ENCODE data around the gene SMCP.

DNA sequence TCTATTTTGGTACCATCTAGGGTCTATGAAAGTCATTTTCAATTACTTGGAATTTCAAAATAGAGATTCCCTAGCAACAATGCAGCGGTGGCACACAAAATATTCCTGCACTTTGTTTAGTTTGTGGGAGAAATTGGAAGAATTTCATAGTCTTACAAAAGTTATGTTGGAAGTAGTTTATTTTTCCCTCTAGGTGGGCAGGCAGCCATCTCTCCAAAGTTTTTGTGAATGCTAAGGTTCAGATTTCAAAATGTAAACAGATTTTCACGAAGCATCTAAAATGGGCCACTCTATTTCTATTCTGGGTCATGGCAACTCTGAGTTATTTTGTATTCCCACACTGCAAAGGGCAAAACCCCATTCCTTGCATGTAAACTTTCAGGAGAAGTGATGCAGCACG lies 8.0 kb downstream of the SMCP start:
- TF ChIP-seq, protein P1, sequence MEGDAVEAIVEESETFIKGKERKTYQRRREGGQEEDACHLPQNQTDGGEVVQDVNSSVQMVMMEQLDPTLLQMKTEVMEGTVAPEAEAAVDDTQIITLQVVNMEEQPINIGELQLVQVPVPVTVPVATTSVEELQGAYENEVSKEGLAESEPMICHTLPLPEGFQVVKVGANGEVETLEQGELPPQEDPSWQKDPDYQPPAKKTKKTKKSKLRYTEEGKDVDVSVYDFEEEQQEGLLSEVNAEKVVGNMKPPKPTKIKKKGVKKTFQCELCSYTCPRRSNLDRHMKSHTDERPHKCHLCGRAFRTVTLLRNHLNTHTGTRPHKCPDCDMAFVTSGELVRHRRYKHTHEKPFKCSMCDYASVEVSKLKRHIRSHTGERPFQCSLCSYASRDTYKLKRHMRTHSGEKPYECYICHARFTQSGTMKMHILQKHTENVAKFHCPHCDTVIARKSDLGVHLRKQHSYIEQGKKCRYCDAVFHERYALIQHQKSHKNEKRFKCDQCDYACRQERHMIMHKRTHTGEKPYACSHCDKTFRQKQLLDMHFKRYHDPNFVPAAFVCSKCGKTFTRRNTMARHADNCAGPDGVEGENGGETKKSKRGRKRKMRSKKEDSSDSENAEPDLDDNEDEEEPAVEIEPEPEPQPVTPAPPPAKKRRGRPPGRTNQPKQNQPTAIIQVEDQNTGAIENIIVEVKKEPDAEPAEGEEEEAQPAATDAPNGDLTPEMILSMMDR (IDR thresholded peaks at IDR 0.05): no peak
- TF ChIP-seq TCF7L2 (IDR thresholded peaks at IDR 0.05; ENCODE audit: low read depth, low read length): no peak
- TF ChIP-seq POLR2AphosphoS5 (IDR thresholded peaks at IDR 0.05; ENCODE audit: low read depth, low read length): no peak
- TF ChIP-seq, protein P2, sequence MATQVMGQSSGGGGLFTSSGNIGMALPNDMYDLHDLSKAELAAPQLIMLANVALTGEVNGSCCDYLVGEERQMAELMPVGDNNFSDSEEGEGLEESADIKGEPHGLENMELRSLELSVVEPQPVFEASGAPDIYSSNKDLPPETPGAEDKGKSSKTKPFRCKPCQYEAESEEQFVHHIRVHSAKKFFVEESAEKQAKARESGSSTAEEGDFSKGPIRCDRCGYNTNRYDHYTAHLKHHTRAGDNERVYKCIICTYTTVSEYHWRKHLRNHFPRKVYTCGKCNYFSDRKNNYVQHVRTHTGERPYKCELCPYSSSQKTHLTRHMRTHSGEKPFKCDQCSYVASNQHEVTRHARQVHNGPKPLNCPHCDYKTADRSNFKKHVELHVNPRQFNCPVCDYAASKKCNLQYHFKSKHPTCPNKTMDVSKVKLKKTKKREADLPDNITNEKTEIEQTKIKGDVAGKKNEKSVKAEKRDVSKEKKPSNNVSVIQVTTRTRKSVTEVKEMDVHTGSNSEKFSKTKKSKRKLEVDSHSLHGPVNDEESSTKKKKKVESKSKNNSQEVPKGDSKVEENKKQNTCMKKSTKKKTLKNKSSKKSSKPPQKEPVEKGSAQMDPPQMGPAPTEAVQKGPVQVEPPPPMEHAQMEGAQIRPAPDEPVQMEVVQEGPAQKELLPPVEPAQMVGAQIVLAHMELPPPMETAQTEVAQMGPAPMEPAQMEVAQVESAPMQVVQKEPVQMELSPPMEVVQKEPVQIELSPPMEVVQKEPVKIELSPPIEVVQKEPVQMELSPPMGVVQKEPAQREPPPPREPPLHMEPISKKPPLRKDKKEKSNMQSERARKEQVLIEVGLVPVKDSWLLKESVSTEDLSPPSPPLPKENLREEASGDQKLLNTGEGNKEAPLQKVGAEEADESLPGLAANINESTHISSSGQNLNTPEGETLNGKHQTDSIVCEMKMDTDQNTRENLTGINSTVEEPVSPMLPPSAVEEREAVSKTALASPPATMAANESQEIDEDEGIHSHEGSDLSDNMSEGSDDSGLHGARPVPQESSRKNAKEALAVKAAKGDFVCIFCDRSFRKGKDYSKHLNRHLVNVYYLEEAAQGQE (IDR thresholded peaks at IDR 0.05; ENCODE audit: insufficient read depth in 1 of 2, low read depth in 2 of 2, low read length in 1 of 2): no peak

All from Panc1 (cell line).